HEK293 (cell line): Measurements from ENCODE around the gene PLCL2.

Source experiments
- CTCF ChIA-PET: fragments of 350-600 bp; formaldehyde crosslinking; extraction: SDS; loops from one replicate; lab custom pipeline; 2021; ENCODE audit warnings: antibody characterized with exemption; lab: Yijun Ruan, JAX
- POLR2A ChIA-PET: fragments of 300-600 bp; formaldehyde crosslinking; extraction: SDS; loops from one replicate; lab custom pipeline; 2020; ENCODE audit warnings: antibody characterized with exemption, inconsistent platforms; lab: Yijun Ruan, JAX
- H3K27ac ChIP-seq: fragments of 200-500 bp; sonication (Bioruptor generic); 2 replicates; pipeline ENCODE4 v1.5.1; 2014; ENCODE audit warnings: low read depth, low read length, control low read depth, inconsistent platforms; ENCODE audit errors: extremely low read depth
- H3K36me3 ChIP-seq, 2 experiments: fragments of 200-500 bp in 1 of 2; sonication (Bioruptor generic) in 1 of 2; 1 replicate in 1 of 2; 2 replicates in 1 of 2; pipeline ENCODE4 v1.5.1; 2014 to 2017; ENCODE audit warnings: inconsistent platforms in 2 of 2, low read length in 2 of 2; ENCODE audit not compliant: control insufficient read depth in 2 of 2, insufficient read depth in 1 of 2
- H3K4me1 ChIP-seq: fragments of 200-500 bp; sonication (Bioruptor generic); 2 replicates; pipeline ENCODE4 v1.5.1; 2014; ENCODE audit warnings: mild to moderate bottlenecking, low read length, inconsistent platforms; ENCODE audit not compliant: control insufficient read depth, insufficient read depth
- H3K4me3 ChIP-seq: 2 replicates; pipeline ENCODE4 v1.5.1; 2011; ENCODE audit warnings: low read depth, mild to moderate bottlenecking, control low read depth, low read length, moderate library complexity
- H3K9me3 ChIP-seq: fragments of 200-500 bp; sonication (Bioruptor generic); 2 replicates; pipeline ENCODE4 v1.5.1; 2014; ENCODE audit warnings: low read depth, low read length, inconsistent platforms; ENCODE audit not compliant: control insufficient read depth, insufficient read depth
- GFI1B ChIP-seq: fragments of 450-650 bp; formaldehyde crosslinking; IDR thresholded peaks from 2 replicates; pipeline ENCODE4 v1.5.1; 2016; ENCODE audit warnings: missing biosample characterization, missing genetic modification characterization
- INSM2 ChIP-seq: fragments of 450-650 bp; formaldehyde crosslinking; IDR thresholded peaks from 2 replicates; pipeline ENCODE4 v1.5.1; 2016; ENCODE audit warnings: missing biosample characterization, missing genetic modification characterization
- KLF8 ChIP-seq: fragments of 450-650 bp; formaldehyde crosslinking; IDR thresholded peaks from 2 replicates; pipeline ENCODE4 v1.5.1; 2016; ENCODE audit warnings: missing biosample characterization, missing genetic modification characterization
- OVOL3 ChIP-seq: fragments of 450-650 bp; formaldehyde crosslinking; IDR thresholded peaks from 2 replicates; pipeline ENCODE4 v1.5.1; 2016; ENCODE audit warnings: missing biosample characterization, missing genetic modification characterization
- SCRT2 ChIP-seq: fragments of 450-650 bp; formaldehyde crosslinking; IDR thresholded peaks from 2 replicates; pipeline ENCODE4 v1.5.1; 2016; ENCODE audit warnings: missing biosample characterization, missing genetic modification characterization
- SP3 ChIP-seq: fragments of 450-650 bp; formaldehyde crosslinking; IDR thresholded peaks from 2 replicates; pipeline ENCODE4 v1.5.1; 2016; ENCODE audit warnings: missing biosample characterization, missing genetic modification characterization
- ZFP37 ChIP-seq: fragments of 450-650 bp; formaldehyde crosslinking; IDR thresholded peaks from 2 replicates; pipeline ENCODE4 v1.5.1; 2016; ENCODE audit warnings: missing biosample characterization, missing genetic modification characterization
- ZNF114 ChIP-seq: fragments of 450-650 bp; formaldehyde crosslinking; IDR thresholded peaks from 2 replicates; pipeline ENCODE4 v1.5.0; 2017; ENCODE audit warnings: missing biosample characterization, missing genetic modification characterization
- ZNF175 ChIP-seq: fragments of 450-650 bp; formaldehyde crosslinking; IDR thresholded peaks from 2 replicates; pipeline ENCODE4 v1.5.1; 2016; ENCODE audit warnings: missing biosample characterization, missing genetic modification characterization
- ZNF26 ChIP-seq: fragments of 450-650 bp; formaldehyde crosslinking; IDR thresholded peaks from 2 replicates; pipeline ENCODE4 v1.5.1; 2016; ENCODE audit warnings: missing biosample characterization, missing genetic modification characterization
- ZNF274 ChIP-seq, 2 experiments: fragments of 200-500 bp in 1 of 2; fragments of 450-650 bp in 1 of 2; sonication (Bioruptor generic) in 1 of 2; formaldehyde crosslinking in 1 of 2; IDR thresholded peaks; 2 replicates each; pipeline versions ENCODE4 v1.5.1 to v1.6.1; 2014 to 2016; ENCODE audit warnings: borderline replicate concordance in 1 of 2, inconsistent platforms in 1 of 2, low read length in 1 of 2, missing biosample characterization in 1 of 2, missing genetic modification characterization in 1 of 2
- ZNF404 ChIP-seq: fragments of 450-650 bp; formaldehyde crosslinking; IDR thresholded peaks from 2 replicates; pipeline ENCODE4 v1.5.1; 2017; ENCODE audit warnings: missing biosample characterization, missing genetic modification characterization
- ZNF585B ChIP-seq: fragments of 450-650 bp; formaldehyde crosslinking; IDR thresholded peaks from 2 replicates; pipeline ENCODE4 v1.5.1; 2016; ENCODE audit warnings: missing biosample characterization, missing genetic modification characterization
- ZNF621 ChIP-seq: fragments of 450-650 bp; formaldehyde crosslinking; IDR thresholded peaks from 2 replicates; pipeline ENCODE4 v1.5.1; 2017; ENCODE audit warnings: missing biosample characterization, missing genetic modification characterization
- ZNF629 ChIP-seq: fragments of 450-650 bp; formaldehyde crosslinking; IDR thresholded peaks from 2 replicates; pipeline ENCODE4 v1.5.1; 2017; ENCODE audit warnings: missing biosample characterization, missing genetic modification characterization
- ZNF658 ChIP-seq: fragments of 450-650 bp; formaldehyde crosslinking; IDR thresholded peaks from 2 replicates; pipeline ENCODE4; 2016; ENCODE audit warnings: missing biosample characterization, missing genetic modification characterization
- ZNF707 ChIP-seq: fragments of 450-650 bp; formaldehyde crosslinking; IDR thresholded peaks from 2 replicates; pipeline ENCODE4 v1.5.1; 2016; ENCODE audit warnings: missing biosample characterization, missing genetic modification characterization
- ZNF777 ChIP-seq: fragments of 450-650 bp; formaldehyde crosslinking; IDR thresholded peaks from 2 replicates; pipeline ENCODE4 v1.5.1; 2017; ENCODE audit warnings: missing biosample characterization, missing genetic modification characterization, borderline replicate concordance

Gene PLCL2

GRCh38 chr3:17090280-17090983 lies 205.7 kb downstream of the PLCL2 start:
- Histone ChIP-seq H3K27ac (no peak overlapping the region), H3K4me3 (no peak overlapping the region), H3K36me3 (no peaks in the 10 kb centered on the region), H3K4me1 (no peaks in the 10 kb centered on the region), H3K9me3 (no peaks in the 10 kb centered on the region)
- POLR2A ChIA-PET = no interaction called here
- TF ChIP-seq ZFP37 (tag by site-specific recombination) (no peak), ZNF585B (tag by site-specific recombination) (no peak), INSM2 (tag by site-specific recombination) (no peak)
- CTCF ChIA-PET = no interaction called here

- Histone ChIP-seq H3K27ac (no peak overlapping the region), H3K9me3 (no peaks in the 10 kb centered on the region), H3K36me3 (no peaks in the 10 kb centered on the region), H3K4me1 (no peaks in the 10 kb centered on the region), H3K4me3 (no peak overlapping the region)
- ChIA-PET POLR2A (no interaction called here), CTCF (no interaction called here)
- TF ChIP-seq OVOL3 (no peak), ZNF175 (tag by site-specific recombination) (no peak), ZNF274 (IDR thresholded peaks at IDR 0.05; ENCODE audit: low read length) (no peak), ZNF274 (tag by site-specific recombination; IDR thresholded peaks at IDR 0.05; ENCODE audit: borderline replicate concordance) (no peak), ZNF658 (tag by site-specific recombination) (no peak), SCRT2 (tag by site-specific recombination) (no peak), ZNF707 (no peak), GFI1B (tag by site-specific recombination) (no peak), ZNF404 (tag by site-specific recombination) (no peak), ZNF629 (tag by site-specific recombination) (no peak), KLF8 (tag by site-specific recombination) (no peak), SP3 (tag by site-specific recombination) (no peak)
Measured at GRCh38 chr3:17091910-17092582, 207.3 kb downstream of the PLCL2 start.

- no peaks in the 10 kb centered on the region for H3K4me1 ChIP-seq
- no peak overlapping the region for H3K4me3 ChIP-seq
- no peak overlapping the region for H3K27ac ChIP-seq
- H3K9me3 ChIP-seq = no peaks in the 10 kb centered on the region
- no peaks in the 10 kb centered on the region for H3K36me3 ChIP-seq
- ChIA-PET CTCF (no interaction called here), POLR2A (no interaction called here)
- no peak for TF ChIP-seq ZNF777 (tag by site-specific recombination)
- TF ChIP-seq ZNF26 (tag by site-specific recombination) = no peak
- no peak for TF ChIP-seq ZNF114 (tag by site-specific recombination)
- TF ChIP-seq ZNF621 (tag by site-specific recombination) = no peak
Measured at GRCh38 chr3:17092583-17092933, 207.8 kb downstream of the PLCL2 start.
